Uterus (tissue), 2 donors: ENCODE data around the gene THEMIS.

Source experiments
- CTCF ChIP-seq, 4 experiments: fragments of 200-600 bp in 2 of 4; fragments of 450-650 bp in 2 of 4; sonication (generic) in 2 of 4; IDR thresholded peaks; one replicate each; pipeline ENCODE4 v1.5.1; 2016 to 2019; ENCODE audit warnings: antibody characterized with exemption in 4 of 4, mild to moderate bottlenecking in 2 of 4, moderate library complexity in 1 of 4
- POLR2A ChIP-seq, 2 donors: fragments of 450-650 bp; IDR thresholded peaks; one replicate each; pipeline ENCODE4 v1.6.1; 2016; ENCODE audit warnings: antibody characterized with exemption in 2 of 2, mild to moderate bottlenecking in 1 of 2, moderate library complexity in 1 of 2

- TF ChIP-seq CTCF (IDR thresholded peaks at IDR 0.05) (no peak), POLR2A (IDR thresholded peaks at IDR 0.05) (no peak)
Measured at GRCh38 chr6:127891731-127892326, 9.0 kb downstream of the THEMIS start.
